ENCODE measurements around the gene XYLT1.

Gene XYLT1

DNA sequence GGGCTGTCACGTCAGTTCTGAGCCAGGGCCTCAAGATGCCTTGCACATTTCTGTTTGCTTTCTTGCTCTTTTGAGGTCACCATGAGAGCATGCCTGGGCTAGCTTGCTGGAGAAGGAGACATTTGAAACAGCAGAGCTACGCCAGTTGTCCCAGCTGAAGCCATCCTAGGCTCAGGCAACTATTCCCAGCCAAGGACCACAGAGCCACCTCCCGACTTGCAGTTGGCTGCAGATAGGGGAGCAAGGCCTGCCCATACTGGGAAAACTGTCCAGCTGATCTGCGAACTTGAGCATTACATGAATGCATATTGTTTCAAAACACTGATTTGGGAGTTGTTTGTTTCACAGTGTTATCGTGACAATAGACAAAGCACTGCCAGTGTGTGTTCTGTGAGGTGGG is 340.8 kb downstream of the XYLT1 start:
- peaks cover 14% of the 10 kb centered on the region for H3K4me1 Mint-ChIP-seq
- DNase-seq (no peak), ATAC-seq (no peak)
- no peak overlapping the region for H3K27ac Mint-ChIP-seq
- peaks cover 45% of the 10 kb centered on the region for H3K36me3 Mint-ChIP-seq (ENCODE audit: low read depth)
- no peaks in the 10 kb centered on the region for H3K9me3 Mint-ChIP-seq
- H3K4me3 Mint-ChIP-seq = no peak overlapping the region
- H3K27me3 Mint-ChIP-seq = no peaks in the 10 kb centered on the region

DNA sequence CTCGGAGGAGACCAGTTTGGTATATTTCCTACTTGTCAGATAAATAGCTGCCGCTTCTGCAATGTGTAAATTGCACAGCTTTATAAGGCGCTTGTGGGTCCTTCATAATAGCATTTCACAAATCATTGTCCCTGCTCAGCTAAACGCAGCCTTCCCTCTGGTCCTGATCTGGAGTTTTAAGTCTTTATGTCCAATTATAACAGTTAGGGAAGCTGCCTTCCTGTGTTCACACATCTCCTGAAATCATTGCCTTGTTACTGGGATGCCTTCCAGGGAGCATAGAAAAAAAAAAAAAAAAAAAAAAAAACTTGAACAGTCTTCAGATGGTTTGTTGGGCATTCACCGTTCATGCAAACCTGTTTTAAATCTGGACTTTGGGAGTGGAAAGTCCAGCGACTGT is 342.0 kb downstream of the XYLT1 start:
- H3K27ac Mint-ChIP-seq = no peak overlapping the region
- H3K36me3 Mint-ChIP-seq (ENCODE audit: low read depth) = peaks cover 52% of the 10 kb centered on the region
- no peak overlapping the region for H3K4me3 Mint-ChIP-seq
- no peaks in the 10 kb centered on the region for H3K27me3 Mint-ChIP-seq
- ATAC-seq (no peak), DNase-seq (no peak)
- H3K9me3 Mint-ChIP-seq = peaks cover 8% of the 10 kb centered on the region
- H3K4me1 Mint-ChIP-seq = peaks cover 8% of the 10 kb centered on the region

DNA sequence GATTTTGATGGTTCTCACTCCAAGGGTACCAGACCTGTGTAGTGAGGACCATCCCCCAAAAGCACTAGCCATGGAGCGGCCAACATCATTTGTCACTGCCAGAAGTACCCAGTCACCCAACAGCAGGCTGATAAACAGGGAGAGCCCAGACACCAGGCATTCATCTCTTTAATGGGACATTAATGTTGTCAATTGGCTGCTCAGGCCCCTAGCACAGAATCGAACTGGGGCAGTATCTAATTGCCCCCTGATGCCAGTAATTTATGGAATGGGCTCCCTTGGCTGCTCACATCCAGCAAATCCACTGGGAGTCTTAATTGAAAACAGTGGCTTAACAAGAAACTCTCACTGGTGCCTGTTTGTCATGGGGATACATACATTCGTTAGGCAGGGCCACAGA is 344.6 kb downstream of the XYLT1 start:
- ATAC-seq = no peak
- no peak overlapping the region for H3K4me3 Mint-ChIP-seq
- peaks cover 51% of the 10 kb centered on the region for H3K36me3 Mint-ChIP-seq (ENCODE audit: low read depth)
- peaks cover 10% of the 10 kb centered on the region for H3K9me3 Mint-ChIP-seq
- no peak overlapping the region for H3K27ac Mint-ChIP-seq
- H3K4me1 Mint-ChIP-seq = peaks cover 7% of the 10 kb centered on the region
- no peak for DNase-seq
- no peaks in the 10 kb centered on the region for H3K27me3 Mint-ChIP-seq

- H3K27ac Mint-ChIP-seq = no peak overlapping the region
- H3K27me3 Mint-ChIP-seq = no peaks in the 10 kb centered on the region
Observed at GRCh38 chr16:17125671-17126070, 345.1 kb downstream of the XYLT1 start.

GRCh38 chr16:17117906-17118577 is 352.7 kb downstream of the XYLT1 start:
- Mint-ChIP-seq H3K9me3 (no peaks in the 10 kb centered on the region), H3K27ac (no peak overlapping the region), H3K4me3 (no peak overlapping the region), H3K27me3 (no peaks in the 10 kb centered on the region), H3K36me3 (ENCODE audit: low read depth) (peaks cover 20% of the 10 kb centered on the region), H3K4me1 (no peaks in the 10 kb centered on the region)
- ATAC-seq (no peak), DNase-seq (no peak)

More at GRCh38 chr16:17125671-17126070, 345.1 kb downstream of the XYLT1 start:
- Mint-ChIP-seq H3K4me1 (peaks cover 2% of the 10 kb centered on the region), H3K36me3 (ENCODE audit: low read depth) (peaks cover 54% of the 10 kb centered on the region), H3K4me3 (no peak overlapping the region), H3K9me3 (peaks cover 10% of the 10 kb centered on the region)
- no peak for ATAC-seq
- no peak for DNase-seq

DNA sequence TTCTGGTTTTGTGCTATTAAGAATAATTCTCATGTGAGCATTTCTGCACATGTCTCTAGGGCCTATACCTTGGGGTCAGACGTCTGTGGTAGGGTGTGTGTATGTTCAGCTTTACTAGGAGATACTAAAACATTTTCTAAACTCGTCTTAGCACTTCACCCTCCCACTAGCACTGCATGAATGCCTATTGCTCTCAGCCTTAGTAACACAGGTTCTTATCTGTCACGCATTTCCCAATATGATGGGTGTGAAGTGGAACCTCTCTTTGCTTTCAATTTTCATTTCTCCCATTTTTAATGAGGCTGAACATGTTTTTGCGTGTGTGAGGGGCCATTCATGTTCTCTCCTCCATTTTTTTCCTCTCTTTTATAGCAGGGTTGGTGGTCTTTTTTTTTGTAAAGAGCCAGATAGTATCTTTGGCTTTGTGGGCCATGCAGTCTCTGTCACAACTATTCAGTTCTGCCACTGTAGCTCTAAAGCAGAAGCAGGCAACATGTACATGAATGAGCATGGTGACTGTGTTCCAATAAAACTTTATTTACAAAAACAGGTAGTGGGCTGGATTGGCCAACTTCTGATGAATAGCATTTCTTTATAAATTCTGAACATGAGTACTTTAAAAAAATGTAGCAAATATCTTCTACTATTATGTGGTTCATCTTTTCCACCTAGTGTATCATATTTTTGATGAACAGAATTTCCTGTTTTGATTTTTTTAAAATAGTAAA is 354.0 kb downstream of the XYLT1 start:
- no peak for DNase-seq
- Mint-ChIP-seq H3K27me3 (no peaks in the 10 kb centered on the region), H3K4me3 (no peak overlapping the region), H3K36me3 (ENCODE audit: low read depth) (peaks cover 15% of the 10 kb centered on the region), H3K27ac (no peak overlapping the region), H3K4me1 (no peaks in the 10 kb centered on the region), H3K9me3 (no peaks in the 10 kb centered on the region)
- no peak for ATAC-seq

GRCh38 chr16:17109413-17109812 is 361.3 kb downstream of the XYLT1 start:
- no peaks in the 10 kb centered on the region for H3K27me3 Mint-ChIP-seq
- H3K4me1 Mint-ChIP-seq = peaks cover 15% of the 10 kb centered on the region
- no peak overlapping the region for H3K4me3 Mint-ChIP-seq
- peaks cover 7% of the 10 kb centered on the region for H3K36me3 Mint-ChIP-seq (ENCODE audit: low read depth)
- no peak overlapping the region for H3K27ac Mint-ChIP-seq
- H3K9me3 Mint-ChIP-seq = no peaks in the 10 kb centered on the region
- DNase-seq (no peak), ATAC-seq (no peak)

GRCh38 chr16:17108596-17108995 is 362.2 kb downstream of the XYLT1 start:
- peaks cover 7% of the 10 kb centered on the region for H3K36me3 Mint-ChIP-seq (ENCODE audit: low read depth)
- DNase-seq = no peak
- no peak overlapping the region for H3K27ac Mint-ChIP-seq

DNA sequence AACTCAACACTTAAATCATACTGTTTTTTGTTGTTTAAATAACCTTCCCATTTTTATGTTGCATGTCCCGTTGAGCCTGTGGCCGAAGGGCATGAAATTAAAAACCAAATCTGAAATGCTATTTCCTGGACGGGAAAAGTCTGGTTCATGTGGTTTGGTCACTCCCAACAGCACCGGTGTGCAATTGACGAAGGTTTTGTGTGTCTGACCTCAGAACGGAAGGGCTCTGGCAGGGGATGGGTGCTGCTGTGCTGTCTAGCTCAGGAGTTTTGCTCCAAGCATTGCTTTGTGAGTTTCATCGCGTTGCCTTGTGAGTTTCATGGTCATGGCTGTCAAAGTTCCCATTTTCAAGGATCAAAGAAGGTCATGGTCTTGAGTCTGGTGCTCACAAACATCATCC is 363.3 kb downstream of the XYLT1 start:
- Mint-ChIP-seq H3K4me1 (peaks cover 18% of the 10 kb centered on the region), H3K4me3 (no peak overlapping the region), H3K36me3 (ENCODE audit: low read depth) (peaks cover 7% of the 10 kb centered on the region), H3K9me3 (no peaks in the 10 kb centered on the region), H3K27ac (no peak overlapping the region), H3K27me3 (no peaks in the 10 kb centered on the region)
- no peak for DNase-seq
- ATAC-seq = no peak

More at GRCh38 chr16:17108596-17108995, 362.2 kb downstream of the XYLT1 start:
- Mint-ChIP-seq H3K4me1 (peaks cover 18% of the 10 kb centered on the region), H3K27me3 (no peaks in the 10 kb centered on the region), H3K9me3 (no peaks in the 10 kb centered on the region), H3K4me3 (no peak overlapping the region)
- no peak for ATAC-seq

DNA sequence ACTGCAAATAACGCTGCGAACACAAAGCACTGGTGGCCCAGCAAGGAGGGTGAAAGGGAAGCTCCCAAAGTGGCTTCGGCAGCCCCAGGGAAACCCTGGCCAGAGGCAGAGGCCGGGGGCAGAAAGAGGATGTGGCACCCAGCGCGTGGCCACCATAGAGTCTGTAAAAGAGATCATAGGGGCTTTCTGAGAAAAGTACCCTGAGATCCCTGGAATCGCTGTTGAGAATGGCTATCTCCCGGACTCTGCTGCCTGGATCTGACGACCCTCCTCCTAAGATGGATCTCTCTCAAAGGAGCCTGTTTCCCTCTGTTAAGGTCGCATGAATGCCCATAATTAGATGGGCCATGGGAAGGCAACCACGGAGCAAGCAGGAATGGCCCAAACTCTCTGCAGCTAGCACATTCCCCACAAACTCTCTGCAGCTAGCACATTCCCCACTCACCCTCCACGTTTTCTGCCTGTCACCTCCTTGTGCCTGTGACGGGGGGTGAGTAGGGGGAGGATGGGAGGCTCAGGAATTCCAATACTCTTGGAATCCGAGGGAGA is 364.4 kb downstream of the XYLT1 start:
- Mint-ChIP-seq H3K27ac (no peak overlapping the region), H3K9me3 (no peaks in the 10 kb centered on the region), H3K4me3 (no peak overlapping the region), H3K36me3 (ENCODE audit: low read depth) (peaks cover 5% of the 10 kb centered on the region), H3K4me1 (peaks cover 18% of the 10 kb centered on the region), H3K27me3 (no peaks in the 10 kb centered on the region)
- no peak for ATAC-seq
- no peak for DNase-seq

GRCh38 chr16:17105239-17105797 is 365.4 kb downstream of the XYLT1 start:
- H3K27ac Mint-ChIP-seq = no peak overlapping the region
- no peaks in the 10 kb centered on the region for H3K27me3 Mint-ChIP-seq

GRCh38 chr16:17104654-17105053 is 366.1 kb downstream of the XYLT1 start:
- Mint-ChIP-seq H3K27me3 (no peaks in the 10 kb centered on the region), H3K27ac (no peak overlapping the region), H3K4me3 (no peak overlapping the region), H3K9me3 (peaks cover 4% of the 10 kb centered on the region), H3K36me3 (ENCODE audit: low read depth) (no peaks in the 10 kb centered on the region), H3K4me1 (peaks cover 18% of the 10 kb centered on the region)
- no peak for DNase-seq
- no peak for ATAC-seq

More at GRCh38 chr16:17105239-17105797, 365.4 kb downstream of the XYLT1 start:
- peaks cover 4% of the 10 kb centered on the region for H3K36me3 Mint-ChIP-seq (ENCODE audit: low read depth)
- H3K4me3 Mint-ChIP-seq = no peak overlapping the region
- no peak for DNase-seq
- ATAC-seq = peak; percentile 66
- H3K9me3 Mint-ChIP-seq = peaks cover 4% of the 10 kb centered on the region
- H3K4me1 Mint-ChIP-seq = peaks cover 18% of the 10 kb centered on the region

GRCh38 chr16:17103216-17103615 is 367.5 kb downstream of the XYLT1 start:
- H3K36me3 Mint-ChIP-seq (ENCODE audit: low read depth) = no peaks in the 10 kb centered on the region
- DNase-seq = no peak
- no peak for ATAC-seq
- no peaks in the 10 kb centered on the region for H3K27me3 Mint-ChIP-seq
- no peak overlapping the region for H3K4me3 Mint-ChIP-seq
- H3K9me3 Mint-ChIP-seq = peaks cover 4% of the 10 kb centered on the region
- no peak overlapping the region for H3K27ac Mint-ChIP-seq
- peaks cover 18% of the 10 kb centered on the region for H3K4me1 Mint-ChIP-seq

GRCh38 chr16:17101646-17102045 is 369.1 kb downstream of the XYLT1 start:
- no peak overlapping the region for H3K27ac Mint-ChIP-seq
- DNase-seq (no peak), ATAC-seq (peak; percentile 42)
- H3K9me3 Mint-ChIP-seq = peaks cover 4% of the 10 kb centered on the region
- H3K36me3 Mint-ChIP-seq (ENCODE audit: low read depth) = no peaks in the 10 kb centered on the region
- H3K27me3 Mint-ChIP-seq = no peaks in the 10 kb centered on the region
- peaks cover 18% of the 10 kb centered on the region for H3K4me1 Mint-ChIP-seq
- no peak overlapping the region for H3K4me3 Mint-ChIP-seq

GRCh38 chr16:17098685-17099084 is 372.1 kb downstream of the XYLT1 start:
- ATAC-seq (no peak), DNase-seq (no peak)
- H3K27ac Mint-ChIP-seq = no peak overlapping the region
- H3K36me3 Mint-ChIP-seq (ENCODE audit: low read depth) = no peaks in the 10 kb centered on the region
- H3K27me3 Mint-ChIP-seq = no peaks in the 10 kb centered on the region
- H3K4me1 Mint-ChIP-seq = no peaks in the 10 kb centered on the region
- no peak overlapping the region for H3K4me3 Mint-ChIP-seq
- peaks cover 4% of the 10 kb centered on the region for H3K9me3 Mint-ChIP-seq

Measured in activated naive CD8-positive, alpha-beta T cell treated with anti-CD3 and anti-CD28 coated beads, Interleukin-2, amount 50 U/mL, for 24 hours (primary cell).